ENCODE measurements around the gene ZAP70. TPM values are rescaled to one million over a fixed set of nuclear protein-coding genes. Genes with fewer than 3 reads are reported as not detected.

The ZAP70 gene
- total and polyA plus RNA-seq, 4 donors = 5.1 to 8.3 (median 5.5) TPM

GRCh38 chr2:97697252-97698235, 15.8 kb upstream of the ZAP70 start:
- Histone ChIP-seq H3K27me3 (ENCODE audit: control insufficient read depth in 3 of 3, insufficient read depth in 3 of 3, low read length in 2 of 3) (no peaks in the 10 kb centered on the region), H3K4me1 (ENCODE audit: control insufficient read depth in 5 of 5, insufficient read depth in 5 of 5, low read length in 5 of 5) (no peaks in the 10 kb centered on the region), H3K9ac (ENCODE audit: insufficient read depth in 1 of 2, low read length in 2 of 2) (peak overlapping the region in 1 of 2 donors; percentile 63), H3K9me3 (ENCODE audit: control insufficient read depth in 4 of 4, insufficient read depth in 3 of 4, low read length in 3 of 4) (no peaks in the 10 kb centered on the region), H3K4me3 (no peak overlapping the region), H3K36me3 (ENCODE audit: control insufficient read depth in 4 of 4, insufficient read depth in 4 of 4, low read length in 4 of 4) (no peaks in the 10 kb centered on the region), H3K27ac (ENCODE audit: low read depth in 1 of 2, low read length in 1 of 2) (no peak overlapping the region)
- TF ChIP-seq, protein P1, sequence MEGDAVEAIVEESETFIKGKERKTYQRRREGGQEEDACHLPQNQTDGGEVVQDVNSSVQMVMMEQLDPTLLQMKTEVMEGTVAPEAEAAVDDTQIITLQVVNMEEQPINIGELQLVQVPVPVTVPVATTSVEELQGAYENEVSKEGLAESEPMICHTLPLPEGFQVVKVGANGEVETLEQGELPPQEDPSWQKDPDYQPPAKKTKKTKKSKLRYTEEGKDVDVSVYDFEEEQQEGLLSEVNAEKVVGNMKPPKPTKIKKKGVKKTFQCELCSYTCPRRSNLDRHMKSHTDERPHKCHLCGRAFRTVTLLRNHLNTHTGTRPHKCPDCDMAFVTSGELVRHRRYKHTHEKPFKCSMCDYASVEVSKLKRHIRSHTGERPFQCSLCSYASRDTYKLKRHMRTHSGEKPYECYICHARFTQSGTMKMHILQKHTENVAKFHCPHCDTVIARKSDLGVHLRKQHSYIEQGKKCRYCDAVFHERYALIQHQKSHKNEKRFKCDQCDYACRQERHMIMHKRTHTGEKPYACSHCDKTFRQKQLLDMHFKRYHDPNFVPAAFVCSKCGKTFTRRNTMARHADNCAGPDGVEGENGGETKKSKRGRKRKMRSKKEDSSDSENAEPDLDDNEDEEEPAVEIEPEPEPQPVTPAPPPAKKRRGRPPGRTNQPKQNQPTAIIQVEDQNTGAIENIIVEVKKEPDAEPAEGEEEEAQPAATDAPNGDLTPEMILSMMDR (IDR thresholded peaks at IDR 0.05; ENCODE audit: control extremely low read depth, extremely low read depth) = peak; percentile 96
- ATAC-seq (ENCODE audit: insufficient read depth, low FRiP score) (peak; percentile 92), DNase-seq (peak; percentile 84 to 87 (median 86))
- 28 to 29% methylated on average over 14 of the region's 14 CpGs for WGBS, 2 donors

- WGBS, 2 donors = 85 to 87% methylated on average over 4 of the region's 4 CpGs
- Histone ChIP-seq H3K27me3 (ENCODE audit: control insufficient read depth in 3 of 3, insufficient read depth in 3 of 3, low read length in 2 of 3) (no peaks in the 10 kb centered on the region), H3K9me3 (ENCODE audit: control insufficient read depth in 4 of 4, insufficient read depth in 3 of 4, low read length in 3 of 4) (no peaks in the 10 kb centered on the region), H3K4me1 (ENCODE audit: control insufficient read depth in 5 of 5, insufficient read depth in 5 of 5, low read length in 5 of 5) (no peaks in the 10 kb centered on the region), H3K36me3 (ENCODE audit: control insufficient read depth in 4 of 4, insufficient read depth in 4 of 4, low read length in 4 of 4) (no peaks in the 10 kb centered on the region), H3K4me3 (no peak overlapping the region), H3K27ac (ENCODE audit: low read depth in 1 of 2, low read length in 1 of 2) (no peak overlapping the region), H3K9ac (ENCODE audit: insufficient read depth in 1 of 2, low read length in 2 of 2) (no peak overlapping the region)
- no peak for DNase-seq
- ATAC-seq (ENCODE audit: insufficient read depth, low FRiP score) = no peak
- TF ChIP-seq, protein P1 (IDR thresholded peaks at IDR 0.05; ENCODE audit: control extremely low read depth, extremely low read depth) = no peak
These were observed 14.8 kb upstream of the ZAP70 start for GRCh38 chr2:97698530-97698929.

DNA sequence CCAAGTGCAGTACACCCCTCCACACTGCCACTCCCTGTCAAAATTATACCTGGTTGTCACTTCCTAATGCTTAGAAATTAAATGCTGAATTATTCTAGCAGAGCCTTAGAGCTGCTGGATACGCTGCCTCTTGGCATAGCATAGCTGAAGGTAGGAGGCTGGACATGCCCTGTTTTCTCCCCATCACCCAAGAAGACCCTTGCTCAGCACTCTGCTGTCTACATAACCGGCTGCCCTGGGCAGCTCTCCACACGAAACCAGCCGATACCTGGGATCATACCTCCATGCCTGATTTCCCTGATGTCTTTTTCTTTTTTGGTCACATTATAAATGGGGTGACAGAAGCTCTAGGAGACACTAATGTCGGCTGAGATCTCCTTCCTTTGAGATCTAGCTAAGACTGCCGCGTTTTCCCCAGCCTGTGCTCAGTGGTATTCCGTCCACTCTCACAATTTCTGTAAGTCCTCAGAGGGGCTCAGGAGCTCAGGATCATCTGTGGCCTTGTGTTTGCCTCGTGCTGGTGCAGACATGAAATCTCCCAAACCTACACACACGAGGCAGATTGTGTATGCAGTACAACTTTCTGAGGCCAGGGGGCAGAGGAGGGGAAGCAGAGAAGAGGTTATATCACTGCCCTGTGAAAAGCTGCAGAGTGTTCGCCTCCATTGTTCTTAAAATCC, 13.5 kb upstream of the ZAP70 start:
- ATAC-seq (ENCODE audit: insufficient read depth, low FRiP score) = no peak

More for the DNA sequence above, 13.5 kb upstream of the ZAP70 start:
- WGBS, 2 donors = 66 to 67% methylated on average over 11 of the region's 11 CpGs
- Histone ChIP-seq H3K27ac (ENCODE audit: low read depth in 1 of 2, low read length in 1 of 2) (no peak overlapping the region), H3K9me3 (ENCODE audit: control insufficient read depth in 4 of 4, insufficient read depth in 3 of 4, low read length in 3 of 4) (no peaks in the 10 kb centered on the region), H3K4me3 (no peak overlapping the region), H3K27me3 (ENCODE audit: control insufficient read depth in 3 of 3, insufficient read depth in 3 of 3, low read length in 2 of 3) (no peaks in the 10 kb centered on the region), H3K9ac (ENCODE audit: insufficient read depth in 1 of 2, low read length in 2 of 2) (no peak overlapping the region), H3K36me3 (ENCODE audit: control insufficient read depth in 4 of 4, insufficient read depth in 4 of 4, low read length in 4 of 4) (no peaks in the 10 kb centered on the region), H3K4me1 (ENCODE audit: control insufficient read depth in 5 of 5, insufficient read depth in 5 of 5, low read length in 5 of 5) (no peaks in the 10 kb centered on the region)
- DNase-seq = peak; percentile 64 to 71 (median 67)
- TF ChIP-seq, protein P1 (IDR thresholded peaks at IDR 0.05; ENCODE audit: control extremely low read depth, extremely low read depth) = peak; percentile 27
